NCI-H1048 (cell line): Measurements from ENCODE around the gene DPP4.

Experiments used
- DNase-seq: peaks from one replicate; lab custom pipeline; 2025; lab: John Stamatoyannopoulos, UW

Gene DPP4

GRCh38 chr2:162085090-162085891 is 11.3 kb upstream of the DPP4 start:
- no peak for DNase-seq

DNA sequence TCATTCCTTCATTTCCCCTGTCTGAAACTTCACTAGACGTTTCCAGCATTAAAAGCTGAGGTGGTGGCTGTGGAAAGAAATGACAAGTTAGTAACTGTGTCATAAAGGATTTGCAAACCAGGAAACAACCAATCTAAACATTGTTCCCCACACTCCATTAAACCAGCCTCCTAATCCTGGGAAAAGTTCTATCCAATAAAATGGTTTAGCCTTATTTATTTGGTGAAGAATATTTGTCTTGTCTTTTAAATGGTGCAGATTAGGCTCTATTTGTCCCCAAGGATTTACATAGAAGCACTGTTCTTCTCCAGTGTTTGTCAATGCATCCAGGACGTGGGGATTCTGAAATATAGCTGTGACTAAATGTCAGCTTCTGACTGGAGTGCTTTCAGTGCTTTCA is 10.5 kb upstream of the DPP4 start:
- no peak for DNase-seq

DNA sequence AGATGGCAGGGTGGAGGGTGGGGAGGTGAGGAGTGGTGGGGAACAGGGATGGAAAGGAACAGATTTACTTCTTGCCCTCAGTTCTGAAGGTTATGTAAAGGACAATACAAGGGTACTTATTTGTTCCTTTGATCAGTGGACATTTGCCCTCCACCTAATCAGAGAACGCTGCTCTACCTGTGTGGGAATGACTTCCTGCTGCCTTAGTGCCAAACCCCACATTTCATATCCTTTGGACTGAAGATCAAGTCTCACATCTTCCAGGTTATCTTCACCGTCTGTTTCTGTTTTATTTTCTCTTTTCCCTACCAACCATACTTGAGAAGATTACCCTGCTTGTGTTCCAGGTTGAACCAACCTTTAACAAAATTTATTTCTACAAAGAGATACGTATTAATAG is 8.7 kb upstream of the DPP4 start:
- DNase-seq, result no peak

- DNase-seq, result no peak
These were observed 8.0 kb upstream of the DPP4 start for GRCh38 chr2:162082036-162082435.

DNA sequence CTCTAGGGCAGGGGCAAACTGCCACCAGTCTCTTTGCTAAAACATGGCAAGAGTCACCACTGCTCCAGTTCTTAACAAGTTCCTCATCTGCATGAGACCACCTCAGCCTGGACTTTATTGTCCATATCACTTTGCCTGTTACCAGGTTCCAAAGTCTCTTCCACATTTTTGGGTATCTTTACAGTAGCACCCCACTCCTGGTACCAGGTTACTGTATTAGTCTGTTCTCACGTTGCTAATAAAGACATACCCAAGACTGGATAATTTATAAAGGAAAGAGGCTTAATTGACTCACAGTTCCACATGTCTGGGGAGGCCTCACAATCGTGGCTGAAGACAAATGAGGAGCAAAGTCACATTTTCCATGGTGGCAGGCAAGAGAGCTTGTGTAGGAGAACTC is 5.5 kb upstream of the DPP4 start:
- DNase-seq, result no peak

- no peak for DNase-seq
These were observed 1.7 kb upstream of the DPP4 start for GRCh38 chr2:162075689-162076132.

DNA sequence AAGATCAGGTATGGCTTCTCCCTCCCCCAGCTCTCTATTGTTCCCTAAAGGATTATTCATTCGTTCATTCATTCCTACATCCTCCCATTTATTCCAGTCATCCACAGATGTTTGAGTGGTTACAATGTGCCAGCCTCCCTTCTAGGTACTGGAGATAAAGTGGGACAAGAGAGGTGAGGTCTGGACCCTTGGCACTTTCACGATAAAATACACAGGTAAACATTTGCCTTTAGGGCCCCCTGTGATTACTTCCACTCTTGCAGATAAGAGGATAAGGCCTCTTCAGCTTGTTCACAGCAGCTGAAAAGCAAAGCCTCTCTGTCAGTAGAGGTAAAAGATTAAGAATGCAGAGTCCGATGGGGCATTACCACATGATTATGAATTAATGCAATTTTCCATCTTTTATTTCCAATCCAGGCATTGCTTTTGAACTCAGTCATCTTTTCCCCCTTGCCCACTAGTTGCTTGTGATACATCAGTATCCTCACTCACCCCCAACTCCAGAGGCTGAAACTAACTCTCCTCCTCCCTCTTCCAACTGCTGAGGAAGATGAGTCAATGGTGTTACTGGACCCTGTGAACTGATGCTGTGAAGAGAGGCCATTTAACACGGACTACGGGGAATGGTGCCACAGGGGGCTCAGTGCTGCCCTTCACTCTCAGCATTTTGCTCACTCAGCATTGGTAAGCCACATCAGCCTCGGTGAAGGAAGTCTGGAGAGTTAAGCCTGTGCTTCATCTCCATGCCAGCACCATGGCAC is 1.1 kb upstream of the DPP4 start:
- DNase-seq, result no peak

DNA sequence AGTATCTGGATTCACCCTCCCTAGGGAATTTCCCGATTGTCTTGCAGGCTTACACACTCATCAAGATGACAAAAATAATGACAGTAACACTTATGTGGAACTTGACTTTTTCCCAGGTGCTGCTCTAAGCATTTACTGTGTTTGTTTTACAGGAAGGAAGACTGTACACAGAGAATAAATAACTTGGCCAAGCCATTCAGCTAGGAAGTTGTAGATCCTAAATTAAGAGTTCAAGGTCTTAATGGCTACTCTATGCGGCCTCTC is 549 bp upstream of the DPP4 start:
- DNase-seq, result no peak

GRCh38 chr2:162072976-162073887 is 783 bp downstream of the DPP4 start:
- DNase-seq, result no peak

DNA sequence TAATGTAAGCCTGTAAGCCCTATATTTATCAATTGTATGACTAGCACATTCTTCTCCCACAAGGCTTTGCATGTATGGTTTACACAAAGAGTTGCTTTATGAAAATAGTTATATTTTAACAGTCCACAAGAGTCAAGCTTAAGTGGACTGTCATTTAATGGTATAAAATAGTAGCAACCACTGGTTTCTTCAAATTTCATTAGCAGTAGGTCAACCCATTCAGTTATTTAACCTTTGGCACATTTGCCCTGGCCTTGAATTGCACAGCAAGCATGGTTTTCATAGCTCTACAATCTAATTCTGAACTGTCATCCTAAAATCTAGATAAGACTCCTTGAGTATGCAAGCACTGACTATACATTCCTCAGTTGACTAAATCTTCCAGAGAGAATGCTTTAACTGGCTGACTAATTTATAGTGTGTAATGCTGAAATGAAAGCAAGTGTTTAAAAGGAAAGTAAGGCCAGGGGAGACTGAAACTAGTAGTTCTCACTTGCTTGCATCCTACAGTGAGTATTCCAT is 1.8 kb downstream of the DPP4 start:
- no peak for DNase-seq

- no peak for DNase-seq
These were observed 3.0 kb downstream of the DPP4 start for GRCh38 chr2:162071001-162071400.

- DNase-seq, result no peak
These were observed 3.6 kb downstream of the DPP4 start for GRCh38 chr2:162070228-162070936.

- no peak for DNase-seq
These were observed 4.6 kb downstream of the DPP4 start for GRCh38 chr2:162069267-162069903.

DNA sequence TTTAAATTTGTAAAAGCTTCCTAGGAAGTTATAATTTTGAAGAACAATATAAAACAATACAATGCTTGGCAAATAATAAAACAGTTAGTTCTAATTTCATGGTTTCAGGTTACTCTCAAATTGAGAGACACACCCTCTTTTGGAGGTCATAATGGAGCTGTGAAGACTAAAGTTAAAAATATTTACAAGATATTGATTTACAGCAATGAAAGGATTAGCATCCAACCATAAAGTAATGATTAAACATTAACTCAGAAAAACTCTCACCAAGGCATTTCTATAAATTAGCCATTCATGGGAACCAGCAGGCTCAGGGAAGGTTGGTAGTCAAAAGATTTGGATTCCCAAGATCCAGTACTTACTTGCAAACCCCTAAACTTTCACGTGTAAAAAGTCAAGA is 6.4 kb downstream of the DPP4 start:
- no peak for DNase-seq

GRCh38 chr2:162065767-162066166 is 8.2 kb downstream of the DPP4 start:
- no peak for DNase-seq

GRCh38 chr2:162063899-162064298 is 10.1 kb downstream of the DPP4 start:
- no peak for DNase-seq

DNA sequence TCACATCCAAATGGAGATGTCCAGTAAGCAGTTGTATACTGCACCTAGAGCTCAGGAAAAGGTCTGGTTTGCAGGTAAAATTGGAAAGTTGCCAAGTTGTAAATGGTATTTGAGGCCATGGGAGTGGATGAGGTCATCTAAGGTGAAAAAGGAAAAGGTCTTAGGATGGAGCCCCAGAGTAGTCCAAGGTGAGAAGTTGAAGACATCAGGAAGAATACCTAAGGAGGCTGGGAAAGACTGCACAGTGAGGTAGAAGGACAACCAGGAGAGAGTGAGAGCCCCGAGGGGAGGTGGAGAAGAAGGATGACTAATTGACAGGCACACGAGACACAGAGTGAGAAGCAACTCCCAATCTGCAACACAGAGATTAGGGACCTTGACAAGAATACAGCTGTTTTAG is 10.7 kb downstream of the DPP4 start:
- no peak for DNase-seq

- DNase-seq, result no peak
These were observed 11.5 kb downstream of the DPP4 start for GRCh38 chr2:162062559-162062958.

- no peak for DNase-seq
These were observed 13.0 kb downstream of the DPP4 start for GRCh38 chr2:162061021-162061420.

DNA sequence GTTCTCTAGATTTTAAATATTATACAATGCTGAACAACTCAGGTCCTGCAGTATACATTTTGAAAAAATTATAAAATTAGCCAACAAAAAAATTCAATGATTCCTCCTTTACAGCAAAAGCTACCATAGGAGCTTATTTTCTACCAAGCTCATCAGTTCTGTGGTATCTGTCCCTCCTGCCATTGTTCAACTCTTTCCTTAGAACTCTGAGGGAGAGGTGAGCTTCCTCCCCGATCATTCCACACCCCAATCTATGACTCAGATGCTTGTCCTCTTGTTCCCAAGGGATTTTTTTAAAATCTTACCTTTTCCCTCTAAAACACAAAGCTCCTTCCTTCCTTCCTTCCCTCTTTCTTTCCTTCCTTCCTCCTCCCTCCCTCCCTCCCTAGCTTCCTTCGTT is 13.5 kb downstream of the DPP4 start:
- DNase-seq, result no peak

DNA sequence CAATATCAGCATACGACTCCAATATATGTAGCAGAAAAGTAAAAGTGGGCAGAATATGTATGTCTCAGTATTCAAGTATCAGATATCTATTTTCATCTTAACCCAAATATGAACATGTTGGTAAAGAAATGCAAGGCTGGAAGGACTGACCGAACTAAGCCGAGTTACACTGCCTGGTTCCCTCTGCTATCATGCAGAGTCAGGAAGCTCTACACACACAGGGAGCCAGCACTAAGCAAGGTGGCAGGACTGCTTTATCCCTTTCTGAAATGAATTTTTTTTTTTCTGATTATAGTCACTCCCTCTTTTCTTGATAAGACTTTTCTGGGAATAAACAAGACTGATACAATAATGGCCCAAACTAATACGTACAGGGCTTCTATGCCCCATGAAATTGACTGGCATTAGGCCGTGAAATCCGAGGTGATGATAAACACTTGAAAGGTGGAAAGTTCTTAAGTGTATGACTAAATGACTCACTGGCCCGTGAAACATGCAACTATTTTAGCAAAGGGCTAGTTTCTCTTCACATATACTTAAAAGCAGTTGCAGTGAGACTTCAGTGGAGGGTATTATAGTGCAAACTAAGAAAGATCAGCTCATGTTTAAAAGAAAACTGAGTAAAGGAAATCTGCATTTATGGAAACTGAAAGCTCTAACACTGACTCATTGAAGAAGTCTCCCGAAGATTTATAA is 14.9 kb downstream of the DPP4 start:
- no peak for DNase-seq
